Measurements from ENCODE around the gene POLR3E.

The POLR3E gene

DNA sequence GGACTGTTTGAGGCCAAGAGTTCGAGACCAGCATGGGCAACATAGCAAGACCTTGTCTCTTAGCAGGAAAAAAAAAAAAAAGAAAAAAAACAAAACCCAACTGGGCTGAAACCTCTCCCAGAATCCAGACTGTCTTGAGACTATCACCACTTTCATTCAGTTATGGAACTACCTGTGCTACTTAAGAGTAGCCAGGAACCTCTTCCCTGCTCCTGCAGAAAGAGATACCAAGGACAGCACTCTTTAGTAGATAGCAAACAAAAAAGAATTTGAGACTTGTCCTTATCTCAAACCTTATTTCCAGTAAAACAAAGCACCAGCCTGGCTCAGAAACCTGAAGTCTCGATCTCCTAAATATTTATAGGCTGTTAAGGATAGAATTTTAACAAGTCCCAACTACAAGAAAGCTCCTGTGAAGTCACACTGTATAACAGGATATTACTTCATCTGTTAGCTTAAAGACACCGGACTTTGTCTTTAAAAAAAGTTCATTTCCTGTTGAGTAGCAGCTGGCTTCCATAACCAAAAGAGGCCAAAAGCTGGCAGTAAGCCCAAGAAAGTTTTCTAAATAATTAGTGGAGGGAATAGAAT, 72.1 kb downstream of the POLR3E start:
- peaks cover 39% of the 10 kb centered on the region for H3K36me3 ChIP-seq
- H3K27ac ChIP-seq = no peak overlapping the region
- no peak for DNase-seq

DNA sequence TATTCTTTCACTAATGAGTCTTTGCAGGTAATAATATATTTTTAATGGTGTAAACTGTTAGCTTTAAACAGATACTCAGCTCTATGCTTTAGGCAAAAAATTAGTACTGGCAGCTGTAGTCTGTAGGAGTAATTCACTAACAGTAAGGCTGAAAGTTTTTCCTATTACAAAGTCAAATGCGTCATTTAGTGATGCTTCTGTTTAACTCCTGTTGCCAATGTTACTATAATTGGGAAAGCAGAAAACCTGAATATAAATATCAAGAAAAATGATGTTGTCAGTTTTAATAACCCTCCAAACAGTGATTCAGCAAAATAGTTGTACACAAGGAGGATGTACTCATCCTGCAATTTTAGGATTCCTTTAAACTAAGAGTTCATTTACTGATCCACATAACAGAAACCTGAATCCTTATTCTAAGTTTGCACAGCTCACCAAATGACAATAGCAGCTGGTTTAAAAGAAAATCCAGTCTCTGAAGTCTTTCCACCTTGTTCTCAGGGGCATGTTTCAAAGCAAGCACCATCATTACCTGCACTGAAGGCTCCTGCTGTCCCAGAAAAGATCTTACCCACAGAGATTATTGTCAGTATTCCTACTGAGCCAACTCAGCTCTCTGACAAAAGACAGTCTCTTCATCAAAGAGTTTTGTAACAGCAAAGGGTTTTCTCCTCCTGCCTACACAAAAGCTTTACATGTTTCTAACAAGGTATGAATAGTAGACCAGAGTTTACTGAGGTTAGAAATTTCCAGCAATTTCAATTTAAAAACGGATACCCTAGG, 73.0 kb downstream of the POLR3E start:
- Histone ChIP-seq H3K27ac (no peak overlapping the region), H3K27me3 (ENCODE audit: insufficient read depth, low read depth, severe bottlenecking) (no peaks in the 10 kb centered on the region), H3K36me3 (peaks cover 30% of the 10 kb centered on the region), H3K4me3 (ENCODE audit: low read depth, low read length) (no peak overlapping the region), H3K9me3 (ENCODE audit: severe bottlenecking) (no peaks in the 10 kb centered on the region)
- TF ChIP-seq, protein P1, sequence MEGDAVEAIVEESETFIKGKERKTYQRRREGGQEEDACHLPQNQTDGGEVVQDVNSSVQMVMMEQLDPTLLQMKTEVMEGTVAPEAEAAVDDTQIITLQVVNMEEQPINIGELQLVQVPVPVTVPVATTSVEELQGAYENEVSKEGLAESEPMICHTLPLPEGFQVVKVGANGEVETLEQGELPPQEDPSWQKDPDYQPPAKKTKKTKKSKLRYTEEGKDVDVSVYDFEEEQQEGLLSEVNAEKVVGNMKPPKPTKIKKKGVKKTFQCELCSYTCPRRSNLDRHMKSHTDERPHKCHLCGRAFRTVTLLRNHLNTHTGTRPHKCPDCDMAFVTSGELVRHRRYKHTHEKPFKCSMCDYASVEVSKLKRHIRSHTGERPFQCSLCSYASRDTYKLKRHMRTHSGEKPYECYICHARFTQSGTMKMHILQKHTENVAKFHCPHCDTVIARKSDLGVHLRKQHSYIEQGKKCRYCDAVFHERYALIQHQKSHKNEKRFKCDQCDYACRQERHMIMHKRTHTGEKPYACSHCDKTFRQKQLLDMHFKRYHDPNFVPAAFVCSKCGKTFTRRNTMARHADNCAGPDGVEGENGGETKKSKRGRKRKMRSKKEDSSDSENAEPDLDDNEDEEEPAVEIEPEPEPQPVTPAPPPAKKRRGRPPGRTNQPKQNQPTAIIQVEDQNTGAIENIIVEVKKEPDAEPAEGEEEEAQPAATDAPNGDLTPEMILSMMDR (IDR thresholded peaks at IDR 0.05; ENCODE audit: low read depth, low read length) = no peak
- no peak for DNase-seq

More for the DNA sequence above, 72.1 kb downstream of the POLR3E start:
- TF ChIP-seq, protein P1 (IDR thresholded peaks at IDR 0.05; ENCODE audit: low read depth, low read length) = no peak
- Histone ChIP-seq H3K9me3 (ENCODE audit: severe bottlenecking) (no peaks in the 10 kb centered on the region), H3K4me3 (ENCODE audit: low read depth, low read length) (no peak overlapping the region), H3K27me3 (ENCODE audit: insufficient read depth, low read depth, severe bottlenecking) (no peaks in the 10 kb centered on the region)

DNA sequence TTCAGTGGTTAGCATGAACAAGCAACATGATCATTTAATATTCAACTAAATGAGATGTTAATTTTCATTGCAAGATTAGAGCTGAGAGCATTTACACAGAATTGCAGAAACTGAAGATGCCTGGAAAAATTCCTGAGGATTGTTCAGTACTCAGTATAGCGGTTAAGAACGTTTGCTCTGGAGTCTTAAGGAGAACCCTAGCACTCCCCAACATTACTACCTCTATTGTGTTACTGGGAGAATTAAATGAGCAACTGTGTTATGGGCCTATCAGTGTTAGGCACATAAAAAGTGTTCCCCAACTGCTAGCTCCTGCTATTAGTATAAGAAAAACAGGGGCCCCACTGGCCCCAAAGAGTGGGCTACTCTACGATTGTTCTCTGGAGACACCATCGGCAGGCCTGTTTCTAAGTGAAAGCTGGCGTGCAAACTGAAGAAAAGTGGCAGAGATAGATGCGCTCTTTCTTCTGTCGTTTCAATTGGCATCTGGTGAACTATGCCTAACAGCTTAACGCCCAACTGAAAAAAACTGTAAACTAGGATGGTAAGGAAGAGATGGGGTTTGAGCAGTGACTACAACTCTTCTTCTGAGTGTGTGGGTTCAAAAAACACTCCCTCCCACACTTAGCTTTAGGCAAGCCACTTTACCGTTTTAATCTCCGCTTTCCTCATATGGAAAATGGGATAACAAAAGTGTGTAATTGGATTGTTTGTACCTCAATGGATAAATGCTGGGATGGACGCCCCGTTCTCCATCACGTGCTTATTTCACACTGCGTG, 75.9 kb downstream of the POLR3E start:
- Histone ChIP-seq H3K9me3 (ENCODE audit: severe bottlenecking) (no peaks in the 10 kb centered on the region), H3K4me3 (ENCODE audit: low read depth, low read length) (peak overlapping the region; percentile 72), H3K27me3 (ENCODE audit: insufficient read depth, low read depth, severe bottlenecking) (no peaks in the 10 kb centered on the region), H3K36me3 (peaks cover 30% of the 10 kb centered on the region), H3K27ac (peak overlapping the region; percentile 85)
- TF ChIP-seq, protein P1 (IDR thresholded peaks at IDR 0.05; ENCODE audit: low read depth, low read length) = no peak
- no peak for DNase-seq

DNA sequence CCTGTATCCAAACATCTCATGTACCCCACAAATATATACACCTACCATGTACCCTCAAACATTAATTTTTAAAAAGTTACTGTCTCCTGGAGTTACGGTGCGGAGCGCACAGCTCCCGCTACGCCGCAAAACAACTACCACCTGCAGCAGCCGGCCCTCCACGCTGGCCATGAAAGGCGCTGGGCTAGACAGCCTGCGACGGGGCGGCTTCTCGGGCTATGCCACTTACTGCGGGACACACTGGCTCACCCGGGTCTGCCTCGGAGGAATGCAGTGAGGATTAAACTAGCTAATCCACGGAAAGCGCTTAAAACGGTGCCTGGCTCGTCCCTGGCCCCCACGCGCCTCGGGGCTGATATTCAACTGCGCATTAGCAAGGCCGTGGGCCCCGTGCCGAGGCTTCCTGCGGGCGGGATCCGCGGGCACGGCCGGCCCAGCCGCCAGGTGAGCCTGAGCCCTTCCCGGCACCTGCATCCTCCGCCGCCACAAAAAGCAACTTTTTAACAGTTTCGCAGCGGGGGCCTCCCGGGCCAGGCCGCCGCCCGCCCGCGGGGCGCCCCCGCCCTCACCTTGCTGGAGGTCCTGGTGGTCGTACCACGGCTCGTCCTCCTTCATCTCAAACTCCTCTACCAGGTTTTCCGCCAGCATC, 76.6 kb downstream of the POLR3E start:
- TF ChIP-seq, protein P1 (IDR thresholded peaks at IDR 0.05; ENCODE audit: low read depth, low read length) = no peak
- Histone ChIP-seq H3K36me3 (peaks cover 30% of the 10 kb centered on the region), H3K27ac (peak overlapping the region; percentile 85), H3K9me3 (ENCODE audit: severe bottlenecking) (no peaks in the 10 kb centered on the region), H3K4me3 (ENCODE audit: low read depth, low read length) (peak overlapping the region; percentile 72), H3K27me3 (ENCODE audit: insufficient read depth, low read depth, severe bottlenecking) (no peaks in the 10 kb centered on the region)
- DNase-seq = peak; percentile 82

DNA sequence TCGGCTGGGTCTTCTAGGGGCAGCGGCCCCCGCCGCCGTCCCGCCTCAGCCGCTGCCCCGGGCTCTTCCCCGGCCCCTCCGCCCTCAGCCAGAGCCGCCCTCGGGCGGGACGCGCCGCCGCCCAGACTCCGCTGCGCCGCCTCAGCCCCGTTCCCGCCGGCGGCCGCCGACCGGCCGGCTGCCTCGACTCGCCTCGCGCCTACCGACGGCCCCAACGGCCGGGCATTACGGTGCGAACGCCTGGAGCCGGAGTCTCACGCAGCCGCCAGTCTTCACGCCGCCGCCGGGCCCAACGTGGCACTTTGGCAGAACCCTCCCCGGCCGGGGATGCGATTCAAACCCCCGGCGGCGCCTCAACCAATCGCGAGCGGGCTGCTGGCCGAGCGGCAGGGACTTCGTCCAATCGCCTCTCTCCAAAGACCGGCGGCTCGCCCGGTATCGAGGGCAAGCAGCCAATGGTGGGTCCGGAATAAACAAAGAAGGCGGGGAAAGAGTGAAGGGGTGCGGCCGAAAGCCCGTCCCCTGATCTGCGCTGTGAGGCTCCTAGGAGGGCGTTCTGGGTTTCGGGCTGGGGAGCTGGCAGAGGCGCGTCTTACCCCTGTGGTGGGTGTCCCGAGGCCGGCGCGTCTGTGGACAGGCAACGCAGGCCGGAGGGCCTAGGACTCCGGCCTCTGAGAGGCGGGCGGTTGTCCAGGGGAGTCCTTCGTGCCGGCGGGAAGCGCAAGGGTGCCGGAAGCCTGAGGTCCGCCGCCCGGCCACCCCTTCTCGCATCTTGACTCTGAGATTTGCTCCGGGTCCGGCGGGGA, 77.3 kb downstream of the POLR3E start, which contains the start of gene CDR2:
Gene CDR2, minus strand, starts transcription at position 309 of the 806 bp plus-strand sequence. CDS start 310 bp downstream, outside the sequence.
- DNase-seq = peak; percentile 98
- Histone ChIP-seq H3K27ac (peak within 1 kb of the TSS; percentile 85), H3K4me3 (ENCODE audit: low read depth, low read length) (peak within 1 kb of the TSS; percentile 72), H3K27me3 (ENCODE audit: insufficient read depth, low read depth, severe bottlenecking) (no peaks in the 10 kb centered on the region), H3K36me3 (peaks cover 25% of the 10 kb centered on the region), H3K9me3 (ENCODE audit: severe bottlenecking) (no peaks in the 10 kb centered on the region)
- TF ChIP-seq, protein P1 (IDR thresholded peaks at IDR 0.05; ENCODE audit: low read depth, low read length) = no peak

Measured in WERI-Rb-1 (cell line).